Stimulated activated CD8-positive, alpha-beta memory T cell treated with anti-CD3 and anti-CD28 coated beads, Interleukin-12 subunit alpha, Interleukin-12 subunit beta, amount 100 ng/mL, for 1 hour (primary cell): ENCODE results near the gene SLF2.
A peak's percentile ranks its signal among the peaks of the same experiment; 100 is the strongest.
"Not testable (repeated sequence)": the region's sequence is repeated elsewhere in the genome, so short reads cannot be mapped to it uniquely, and the experiment has no call there.

Experiments
- DNase-seq: peaks from one replicate; pipeline ENCODE4 v3.0.0-alpha.2; 2020; ENCODE audit warnings: low read depth

The SLF2 gene

GRCh38 chr10:100962351-100963080 lies 49.8 kb downstream of the SLF2 start:
- no peak for DNase-seq

DNA sequence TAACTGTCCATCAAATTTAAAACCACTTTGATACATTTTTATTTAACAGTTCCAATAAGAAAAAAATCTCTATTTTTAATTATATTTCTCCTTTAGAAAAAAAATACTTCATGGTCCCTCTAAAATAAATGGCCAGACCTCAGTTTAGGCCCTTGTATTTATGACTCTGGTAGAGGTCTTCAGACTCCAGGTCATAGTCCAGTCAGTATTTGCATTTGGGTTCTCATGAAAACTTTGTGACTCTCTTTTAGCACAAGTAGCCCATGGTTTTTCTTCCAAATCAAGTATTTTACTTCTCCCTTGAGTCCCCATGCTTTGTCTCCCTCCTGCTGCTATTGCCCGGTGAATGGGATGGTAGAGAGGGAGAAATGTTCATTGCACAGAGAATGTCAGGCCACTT lies 51.1 kb downstream of the SLF2 start:
- DNase-seq = no peak

DNA sequence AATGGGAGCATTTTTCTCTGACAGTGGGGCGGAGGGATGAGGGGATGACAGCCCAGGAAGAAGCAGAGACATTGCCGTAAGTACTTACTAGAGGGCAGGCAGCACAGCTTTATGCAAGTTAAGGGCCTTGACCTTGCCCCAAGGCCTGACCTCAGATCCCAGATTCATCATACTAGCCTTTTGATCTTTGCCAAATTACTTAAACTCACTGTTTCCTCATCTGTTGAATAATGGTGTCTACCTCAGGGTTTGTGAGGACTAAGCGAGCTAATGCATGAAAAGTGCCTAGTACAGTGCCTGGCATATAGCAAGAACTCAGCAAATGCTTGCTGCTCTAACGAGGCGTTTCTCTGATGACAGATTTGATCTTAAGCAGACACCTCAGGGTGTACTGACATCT lies 53.1 kb downstream of the SLF2 start:
- DNase-seq = no peak

DNA sequence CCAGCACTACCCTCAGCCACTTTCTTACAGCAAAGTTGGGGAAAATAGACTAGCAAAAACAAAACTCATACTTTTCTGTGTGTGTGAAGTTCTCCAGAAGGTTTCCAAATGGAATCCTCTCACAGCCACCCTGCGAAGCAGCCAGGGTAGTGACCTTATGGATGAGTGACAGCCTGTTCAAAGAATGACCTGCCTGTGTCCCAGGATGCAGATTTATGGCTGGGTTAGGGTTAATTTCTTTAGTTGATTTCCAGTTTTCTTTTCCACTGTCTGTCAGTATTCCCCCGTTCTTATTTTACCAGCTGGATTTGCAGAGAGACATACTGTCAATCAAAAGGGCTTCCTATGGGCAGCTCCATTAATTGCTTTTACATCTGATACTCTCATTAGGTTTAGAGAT lies 54.1 kb downstream of the SLF2 start:
- DNase-seq = no peak

DNA sequence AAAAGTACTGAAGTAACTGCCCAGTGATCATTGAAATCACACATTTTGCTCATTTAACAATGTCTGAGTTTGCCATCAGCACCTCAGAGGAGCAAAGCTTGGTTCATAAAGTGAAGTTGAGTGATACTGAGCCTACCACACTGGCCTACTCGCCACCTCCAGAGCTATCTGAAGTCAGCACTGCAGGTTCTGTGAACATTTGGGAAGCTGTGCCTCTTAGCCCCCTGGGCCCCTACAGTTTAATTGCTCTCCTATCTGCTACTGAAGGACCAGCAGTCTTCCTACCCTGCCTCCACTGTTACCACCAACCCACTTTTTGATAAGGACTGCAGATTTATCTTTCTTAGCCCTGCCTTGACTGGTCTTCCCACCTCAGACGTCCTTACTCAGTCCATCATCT lies 54.6 kb downstream of the SLF2 start:
- no peak for DNase-seq

GRCh38 chr10:100968062-100968736 lies 55.4 kb downstream of the SLF2 start:
- no peak for DNase-seq

DNA sequence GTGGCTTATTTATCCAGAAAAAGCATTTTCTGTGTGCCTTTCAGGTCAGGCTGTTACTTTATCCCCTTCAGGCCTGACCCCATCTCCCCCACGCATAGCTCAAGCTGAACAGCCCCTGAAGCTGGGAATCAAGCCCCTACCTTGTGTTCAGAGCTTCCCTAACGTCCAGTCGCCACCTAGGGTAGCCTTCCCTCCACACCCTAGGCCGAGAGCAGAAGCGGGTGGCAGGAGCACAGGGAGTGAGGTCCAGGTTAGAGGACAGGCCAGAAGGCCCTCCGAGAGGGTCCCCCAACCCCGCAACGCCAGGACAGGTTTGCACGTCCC lies 56.1 kb downstream of the SLF2 start:
- DNase-seq = no peak

DNA sequence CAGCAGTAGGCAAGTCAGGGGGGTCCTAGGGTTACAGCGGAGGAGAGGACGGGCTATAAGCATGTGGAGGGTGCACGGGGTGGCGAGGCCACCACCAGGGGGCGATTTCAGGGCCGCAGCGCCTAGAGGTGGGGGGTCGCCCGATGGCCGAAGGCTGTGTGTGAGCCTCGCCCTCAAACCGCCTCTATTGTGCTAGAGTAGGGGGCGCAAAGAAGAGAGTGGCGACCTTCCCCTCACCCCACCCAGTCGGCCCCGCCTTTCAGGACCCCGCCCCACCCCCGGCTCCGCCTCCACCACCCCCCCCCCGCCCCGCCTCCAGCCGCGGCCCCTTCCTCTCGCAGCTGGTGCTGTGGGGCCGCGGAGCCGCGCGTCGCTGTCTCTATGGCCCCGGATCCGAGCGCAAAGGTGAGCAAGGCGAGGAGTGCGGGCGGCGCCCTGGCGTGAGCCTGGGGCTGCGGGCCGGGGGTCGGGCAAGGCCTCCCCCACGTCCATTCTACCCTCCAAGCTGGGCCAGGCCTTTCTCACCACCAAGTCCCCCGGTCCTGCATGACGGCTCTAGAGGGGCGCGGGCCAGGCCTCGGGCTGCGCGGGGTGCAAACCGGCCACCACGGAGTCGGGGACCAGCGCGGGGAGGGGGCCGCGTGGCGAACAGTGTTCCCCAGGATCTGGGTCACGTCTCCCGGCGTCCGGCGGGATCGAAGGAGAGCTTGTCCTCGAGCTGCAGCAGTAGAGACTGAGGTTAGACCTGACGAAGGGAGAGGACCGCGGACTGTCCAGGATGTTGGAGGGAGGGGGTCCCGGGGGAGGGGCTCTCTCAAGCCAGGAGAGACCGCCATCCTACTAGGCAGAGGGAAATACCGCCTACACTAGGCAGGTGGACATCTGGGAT lies 56.7 kb downstream of the SLF2 start, which contains the start of gene SEMA4G:
Gene SEMA4G, plus strand, starts transcription at position 318 of the 889 bp plus-strand sequence. CDS start 3,409 bp downstream, outside the sequence.
- peak; percentile 8 for DNase-seq

DNA sequence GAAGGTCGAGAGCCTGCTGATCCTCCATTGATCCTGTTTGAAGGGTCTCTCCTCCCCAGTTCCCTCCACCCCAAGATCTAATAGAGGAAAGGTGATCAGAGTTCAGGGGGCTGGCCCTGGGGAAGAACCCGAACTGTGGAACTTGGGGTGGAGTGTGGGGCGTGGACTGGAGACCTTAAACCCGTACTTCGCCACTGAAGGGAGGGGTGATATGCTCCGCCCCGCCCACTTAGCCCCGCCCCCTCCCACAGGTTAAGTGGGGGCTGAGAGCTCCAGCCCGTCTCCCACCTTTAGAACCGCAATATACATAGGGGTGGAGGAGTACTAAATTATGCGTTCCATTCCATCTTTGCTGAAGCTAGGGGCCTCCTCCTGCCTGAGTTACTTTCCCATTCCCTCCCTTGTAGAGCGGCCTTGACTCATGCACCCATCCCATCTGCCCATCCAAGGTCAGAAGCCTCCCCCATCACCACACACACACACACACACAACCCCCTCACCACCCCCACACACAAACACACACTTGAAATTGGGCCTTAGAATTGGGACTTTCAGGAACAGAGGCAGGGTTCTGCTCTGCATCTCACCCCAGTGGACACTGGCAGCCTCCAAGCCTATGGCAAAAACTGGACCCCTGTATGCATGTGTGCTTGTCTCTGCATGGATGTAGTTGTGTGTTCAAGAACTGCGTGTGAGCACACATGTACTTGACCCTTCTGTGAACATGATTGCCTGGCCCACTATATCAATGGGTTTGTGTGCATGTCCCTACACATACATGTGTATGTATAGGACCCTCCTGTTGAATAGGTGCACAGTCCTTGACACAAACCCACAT lies 57.5 kb downstream of the SLF2 start:
- no peak for DNase-seq

DNA sequence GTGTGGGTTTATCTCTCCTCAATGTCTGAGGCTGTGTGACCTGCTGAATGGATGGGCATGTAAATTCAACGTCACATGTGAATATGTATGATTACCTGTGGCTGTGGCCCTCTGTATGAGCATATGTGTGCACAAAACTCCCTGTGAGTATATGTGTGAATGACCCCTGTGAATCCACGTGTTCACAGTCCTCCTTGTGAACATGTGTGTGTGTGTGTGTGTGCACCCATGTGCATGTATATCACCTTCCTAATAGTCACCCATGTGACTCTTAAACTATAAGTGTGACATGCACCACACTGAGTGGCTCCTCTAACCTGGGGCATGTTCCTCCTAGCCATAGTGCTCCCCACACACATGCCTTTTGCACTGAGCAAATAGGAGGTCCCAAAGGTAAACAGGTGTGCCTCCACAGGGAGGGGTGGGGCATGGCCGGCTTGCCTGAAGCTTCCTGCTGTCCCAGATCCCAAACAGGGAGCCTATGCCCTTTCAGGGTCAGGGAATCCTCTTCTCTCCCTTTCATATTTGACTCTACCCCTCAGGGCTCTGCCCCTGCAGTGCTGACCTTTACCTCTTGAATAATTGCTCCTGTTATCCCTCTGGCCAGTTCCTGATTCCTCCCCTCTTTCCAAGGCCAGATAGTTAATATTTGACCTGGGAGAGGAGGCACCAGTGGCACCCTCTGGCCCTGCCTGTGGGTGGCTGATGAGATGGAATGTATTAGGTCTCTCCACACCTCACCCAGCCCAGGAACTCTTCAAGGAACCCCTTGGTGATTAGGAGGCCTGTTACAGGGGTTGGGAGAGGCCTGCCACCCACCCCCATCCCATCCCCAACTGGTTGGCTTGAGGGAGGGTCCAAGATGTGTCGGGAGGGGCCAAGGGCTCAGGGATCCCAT lies 58.4 kb downstream of the SLF2 start:
- DNase-seq = no peak

DNA sequence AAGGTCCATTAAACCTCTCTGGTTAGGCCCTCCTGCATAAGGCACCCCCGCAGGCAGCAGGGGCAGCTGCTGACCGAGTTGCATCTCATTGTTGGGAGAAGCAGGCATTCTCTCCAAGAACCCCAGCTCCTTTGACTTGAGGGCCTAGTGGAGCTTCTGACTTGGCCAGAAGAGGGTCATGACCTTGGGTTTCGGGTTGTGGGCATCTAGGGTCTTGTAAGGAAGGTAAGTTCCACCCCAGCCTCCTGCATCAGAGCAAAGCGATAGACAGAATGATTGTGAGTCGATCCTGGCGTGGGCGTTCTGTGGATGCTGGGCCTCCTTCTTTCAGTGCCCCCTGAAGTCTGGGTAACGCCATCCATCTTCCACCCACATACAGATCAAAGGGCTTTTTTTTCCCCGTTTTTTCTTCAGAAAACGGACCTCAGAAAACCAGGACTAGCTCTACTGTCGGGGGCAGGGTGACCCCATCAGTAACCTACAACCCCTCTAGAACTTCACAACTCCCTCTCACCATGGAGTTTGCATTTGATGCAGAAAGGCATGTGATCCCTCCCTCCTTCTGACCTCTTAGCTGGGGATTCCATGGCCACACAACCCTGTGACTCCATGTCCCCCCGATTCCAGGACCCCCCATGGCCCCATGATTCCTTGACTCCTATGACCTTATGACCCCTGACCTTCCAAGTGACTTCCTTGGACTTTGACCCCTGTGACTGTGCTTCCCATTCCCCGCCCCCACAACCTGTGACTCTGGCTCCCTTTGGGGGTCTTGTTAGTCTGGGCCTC lies 59.5 kb downstream of the SLF2 start:
- DNase-seq = no peak

- no peak for DNase-seq
Observed at GRCh38 chr10:100972904-100973535, 60.3 kb downstream of the SLF2 start.

- not testable (repeated sequence) for DNase-seq
Observed at GRCh38 chr10:100975397-100975796, 62.6 kb downstream of the SLF2 start.

- no peak for DNase-seq
Observed at GRCh38 chr10:100976906-100977305, 64.1 kb downstream of the SLF2 start.

DNA sequence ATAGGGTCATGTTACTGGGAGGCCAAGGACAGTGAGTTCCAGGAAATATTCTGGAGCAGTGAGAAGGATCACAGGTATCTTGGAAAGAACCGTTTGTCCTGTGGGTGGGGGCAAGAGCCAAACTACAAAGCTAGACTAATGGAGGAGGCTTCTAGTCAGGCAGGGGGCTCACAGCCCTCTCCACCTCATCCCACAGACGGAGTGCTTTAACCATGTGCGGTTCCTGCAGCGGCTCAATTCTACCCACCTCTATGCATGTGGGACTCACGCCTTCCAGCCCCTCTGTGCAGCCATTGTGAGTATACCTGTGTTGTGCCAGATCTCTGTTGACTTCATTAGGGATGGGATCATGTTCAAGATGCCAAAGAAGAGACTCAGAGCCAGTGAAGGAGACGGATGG lies 64.7 kb downstream of the SLF2 start:
- DNase-seq = no peak

DNA sequence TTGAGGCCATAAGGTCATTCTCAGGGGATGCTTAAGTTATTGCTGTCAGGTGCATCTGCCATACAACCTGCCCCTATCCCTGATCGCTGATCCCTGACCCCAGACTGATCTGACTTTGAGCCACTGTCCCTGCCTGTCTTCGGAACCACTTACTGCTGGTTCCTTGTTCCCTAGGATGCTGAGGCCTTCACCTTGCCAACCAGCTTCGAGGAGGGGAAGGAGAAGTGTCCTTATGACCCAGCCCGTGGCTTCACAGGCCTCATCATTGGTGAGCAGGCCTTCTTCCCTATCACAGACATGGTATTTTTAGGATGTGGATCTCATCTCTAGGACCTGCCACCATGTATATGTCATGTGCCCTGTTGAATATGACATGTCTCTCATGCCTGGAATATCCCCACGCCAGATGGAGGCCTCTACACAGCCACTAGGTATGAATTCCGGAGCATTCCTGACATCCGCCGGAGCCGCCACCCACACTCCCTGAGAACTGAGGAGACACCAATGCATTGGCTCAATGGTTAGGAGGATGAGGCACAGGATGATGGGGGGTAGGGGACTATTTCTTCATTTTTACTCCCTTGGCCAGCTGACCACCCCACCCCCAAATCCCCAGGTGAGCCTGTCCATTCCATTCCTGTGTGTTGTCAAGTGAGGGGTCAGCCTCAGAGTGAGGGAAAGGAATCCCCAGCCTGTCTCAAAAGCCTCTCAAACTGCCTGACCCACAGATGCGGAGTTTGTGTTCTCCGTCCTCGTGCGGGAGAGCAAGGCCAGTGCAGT lies 65.5 kb downstream of the SLF2 start:
- no peak for DNase-seq

DNA sequence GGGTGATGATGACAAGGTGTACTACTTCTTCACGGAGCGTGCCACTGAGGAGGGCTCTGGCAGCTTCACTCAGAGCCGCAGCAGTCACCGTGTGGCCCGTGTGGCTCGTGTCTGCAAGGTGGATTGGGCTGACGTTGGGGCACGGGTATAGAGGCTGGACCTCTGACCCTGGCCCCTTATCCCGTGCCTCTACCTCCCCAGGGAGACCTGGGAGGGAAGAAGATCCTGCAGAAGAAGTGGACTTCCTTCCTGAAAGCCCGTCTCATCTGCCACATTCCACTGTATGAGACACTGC lies 66.1 kb downstream of the SLF2 start:
- DNase-seq = no peak

DNA sequence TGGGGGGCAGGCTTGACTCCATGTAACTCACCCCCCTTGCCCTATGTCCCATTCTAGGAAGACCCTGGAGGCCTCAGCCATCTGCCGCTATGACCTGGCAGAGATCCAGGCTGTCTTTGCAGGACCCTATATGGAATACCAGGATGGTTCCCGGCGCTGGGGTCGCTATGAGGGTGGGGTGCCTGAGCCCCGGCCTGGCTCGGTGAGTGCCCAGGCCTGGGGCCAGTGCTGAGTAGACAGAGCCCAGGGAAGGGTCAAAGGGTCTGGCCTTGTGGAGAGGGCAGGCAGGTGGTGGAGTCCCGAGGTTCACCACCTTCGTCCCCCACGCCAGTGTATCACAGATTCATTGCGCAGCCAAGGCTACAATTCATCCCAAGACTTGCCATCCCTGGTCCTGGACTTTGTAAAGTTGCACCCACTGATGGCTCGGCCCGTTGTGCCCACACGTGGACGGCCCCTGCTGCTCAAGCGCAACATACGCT lies 67.1 kb downstream of the SLF2 start:
- DNase-seq = no peak

DNA sequence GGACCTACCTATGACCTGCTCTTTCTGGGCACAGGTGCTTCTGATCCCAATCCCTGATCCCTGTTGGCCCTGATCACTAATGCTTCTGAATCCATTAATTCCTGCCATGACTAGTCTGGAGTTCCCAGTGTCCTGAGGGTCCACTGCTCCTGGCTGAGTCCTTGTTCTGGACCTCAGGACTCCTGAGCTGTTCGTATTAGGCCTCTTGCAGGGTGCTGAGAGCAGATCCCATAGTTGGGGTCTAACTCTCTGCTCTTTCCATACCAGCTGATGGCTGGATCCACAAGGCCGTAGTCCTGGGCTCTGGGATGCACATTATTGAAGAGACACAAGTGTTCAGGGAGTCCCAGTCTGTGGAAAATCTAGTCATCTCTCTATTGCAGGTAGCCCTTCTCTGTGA lies 67.5 kb downstream of the SLF2 start:
- DNase-seq = no peak
